Mucosa of descending colon (tissue), 3 donors: Measurements from ENCODE around the gene STK32A. TPM values are rescaled to one million over a fixed set of nuclear protein-coding genes. Genes with fewer than 3 reads are reported as not detected.

Experiments used
- ATAC-seq: fragments of 200-7000 bp; cut with Tn5 transposase; one replicate; pipeline ENCODE4 v1.9.1; 2020; ENCODE audit warnings: mild to moderate bottlenecking, moderate library complexity
- DNase-seq, 3 donors: peaks; one replicate each; pipeline ENCODE4 v3.0.0-alpha.2; 2020
- H3K36me3 ChIP-seq: fragments of 200-600 bp; one replicate; pipeline ENCODE4 v1.8.0; 2021; ENCODE audit warnings: low read depth, mild to moderate bottlenecking
- H3K4me1 ChIP-seq: fragments of 200-600 bp; one replicate; pipeline ENCODE4 v1.8.0; 2021; ENCODE audit warnings: low read depth, mild to moderate bottlenecking
- H3K4me3 ChIP-seq: fragments of 200-600 bp; one replicate; pipeline ENCODE4 v1.8.0; 2021; ENCODE audit warnings: mild to moderate bottlenecking
- H3K9me3 ChIP-seq: fragments of 200-600 bp; one replicate; pipeline ENCODE4 v1.8.0; 2021; ENCODE audit warnings: mild to moderate bottlenecking
- CTCF ChIP-seq: fragments of 200-600 bp; IDR thresholded peaks from one replicate; pipeline ENCODE4 v1.8.0; 2022; ENCODE audit warnings: antibody characterized with exemption, mild to moderate bottlenecking
- intact Hi-C, 2 donors: fragments of 100-400 bp; cut with DNase I in 1 of 2; cut with micrococcal nuclease in 1 of 2; formaldehyde crosslinking; loops; one replicate each; pipeline versions ENCODE4 v1.11.0 to v1.11.1; 2022; cut with DNase I, micrococcal nuclease
- total RNA-seq, 3 donors: library from RNA; stranded (reverse); fragmentation: NEBNext Ultra II Directional in 2 of 3; extraction: Animal tissue kit (Norgen Biotek cat#: 25700) in 2 of 3; gene quantifications; one replicate each; pipeline versions ENCODE4 v1.2.1 to v1.2.4, GENCODE V29; 2021 to 2023
- donor health status: DM: no; HTN: no; CAD: no; lungs with moderate emphysema.
- donor health status: DM: no; HTN: no; CAD: no.
- donor health status: DM: no; HTN: yes; CAD: no.

STK32A gene
- total RNA-seq, 3 donors from 2014 or later = 0.43 to 4.0 (median 0.65) TPM

GRCh38 chr5:147388184-147389108 is 153.6 kb downstream of the STK32A start:
- intact Hi-C loops = no loop called here
- no peaks in the 10 kb centered on the region for H3K4me1 ChIP-seq
- DNase-seq = no peak
- ATAC-seq = peak; percentile 46
- H3K9me3 ChIP-seq = no peaks in the 10 kb centered on the region
- H3K4me3 ChIP-seq = no peak overlapping the region
- H3K36me3 ChIP-seq = no peaks in the 10 kb centered on the region
- TF ChIP-seq CTCF = no peak

- H3K4me1 ChIP-seq = no peaks in the 10 kb centered on the region
- ATAC-seq = no peak
- no peaks in the 10 kb centered on the region for H3K36me3 ChIP-seq
- intact Hi-C loops = no loop called here
- no peaks in the 10 kb centered on the region for H3K9me3 ChIP-seq
- no peak for TF ChIP-seq CTCF
- H3K4me3 ChIP-seq = no peak overlapping the region
- DNase-seq = no peak
These were observed 155.9 kb downstream of the STK32A start for GRCh38 chr5:147390654-147391225.

GRCh38 chr5:147391781-147392180 is 157.0 kb downstream of the STK32A start:
- peak; percentile 12 for TF ChIP-seq CTCF
- DNase-seq (peak in 1 of 3 donors; percentile 57), ATAC-seq (peak; percentile 85)
- H3K4me3 ChIP-seq = no peak overlapping the region
- intact Hi-C loops = no loop called here
- H3K9me3 ChIP-seq = no peaks in the 10 kb centered on the region
- H3K4me1 ChIP-seq = no peaks in the 10 kb centered on the region
- no peaks in the 10 kb centered on the region for H3K36me3 ChIP-seq

- ATAC-seq (no peak), DNase-seq (no peak)
- H3K4me1 ChIP-seq = no peaks in the 10 kb centered on the region
- no peak for TF ChIP-seq CTCF
- H3K4me3 ChIP-seq = no peak overlapping the region
- intact Hi-C loops = no loop called here
- H3K36me3 ChIP-seq = no peaks in the 10 kb centered on the region
- H3K9me3 ChIP-seq = no peaks in the 10 kb centered on the region
These were observed 159.2 kb downstream of the STK32A start for GRCh38 chr5:147393874-147394672.

- Histone ChIP-seq H3K36me3 (no peaks in the 10 kb centered on the region), H3K4me1 (no peaks in the 10 kb centered on the region), H3K9me3 (no peaks in the 10 kb centered on the region), H3K4me3 (no peak overlapping the region)
- intact Hi-C loops = no loop called here
- peak; percentile 44 for ATAC-seq
- peak in 1 of 3 donors; percentile 53 for DNase-seq
- TF ChIP-seq CTCF = no peak
These were observed 161.4 kb downstream of the STK32A start for GRCh38 chr5:147396070-147396823.
